ENCODE measurements around the gene PARP15. TPM values are rescaled to one million over a fixed set of nuclear protein-coding genes. Genes with fewer than 3 reads are reported as not detected.

The PARP15 gene
- total RNA-seq, 2 donors from 2014 or later: 49.6 to 72.9 TPM

Other genes with a start within 250 kb of the PARP15 start
- gene MIX23, start 194.4 kb upstream of the PARP15 start, total RNA-seq: 10 to 100 TPM; 48.2 to 59.0 TPM
- gene FAM162A, start 193.5 kb upstream of the PARP15 start, total RNA-seq: 10 to 100 TPM; 37.3 to 53.4 TPM
- gene WDR5B, start 161.6 kb upstream of the PARP15 start, total RNA-seq: 1 to 10 TPM; 4.4 to 5.8 TPM
- gene KPNA1, start 62.7 kb upstream of the PARP15 start, total RNA-seq: 10 to 100 TPM; 55.9 to 64.7 TPM
- gene PARP9, start 13.3 kb upstream of the PARP15 start, total RNA-seq: 10 to 100 TPM; 45.5 to 61.7 TPM
- 100 to 1,000 TPM in 1 of 2 donors, 10 to 100 TPM in 1; 56.4 to 110 TPM for gene DTX3L, start 13.3 kb upstream of the PARP15 start, total RNA-seq
- 100 to 1,000 TPM; 142 to 143 TPM for gene PARP14, start 103.2 kb downstream of the PARP15 start, total RNA-seq
- gene HSPBAP1, start 216.2 kb downstream of the PARP15 start, total RNA-seq: 1 to 10 TPM; 6.2 to 6.4 TPM
- 1 to 10 TPM; 1.8 to 2.7 TPM for gene SLC49A4, start 217.4 kb downstream of the PARP15 start, total RNA-seq

Data from natural killer cell treated with Interleukin-12 subunit alpha and Interleukin-12 subunit beta and Interleukin-15 and Interleukin-18, amount 100 ng/mL, for 72 hours (primary cell).